B cell (primary cell): ENCODE data around the gene SPPL2A. TPM values are rescaled to one million over a fixed set of nuclear protein-coding genes. Genes with fewer than 3 reads are reported as not detected.
A peak's percentile ranks its signal among the peaks of the same experiment; 100 is the strongest.

Experiments
- ATAC-seq: fragments of 200-7000 bp; cut with Tn5 transposase; one replicate; pipeline ENCODE4 v1.10.0; 2021; ENCODE audit warnings: low read depth, mild to moderate bottlenecking, moderate number of reproducible peaks, moderate library complexity
- CTCF ChIA-PET: fragments of 350-600 bp; sonication (Branson Sonifier 250); formaldehyde crosslinking; loops from one replicate; lab custom pipeline; 2021; ENCODE audit warnings: antibody characterized with exemption, inconsistent platforms; lab: Charles Lee
- POLR2A ChIA-PET: fragments of 350-600 bp; sonication (Branson Sonifier 250); formaldehyde crosslinking; loops from one replicate; lab custom pipeline; 2021; ENCODE audit warnings: antibody characterized with exemption; lab: Charles Lee
- DNase-seq: peaks from one replicate; pipeline ENCODE4 v3.0.0; 2013
- H2AFZ ChIP-seq: 2 replicates; pipeline ENCODE4 v1.6.1; 2012; ENCODE audit warnings: mild to moderate bottlenecking, low read depth, low read length; ENCODE audit not compliant: insufficient read depth, poor library complexity, severe bottlenecking
- H3K27ac ChIP-seq, 2 donors: 1 replicate in 1 of 2; 2 replicates in 1 of 2; pipeline ENCODE4 v1.5.1; 2012 to 2013; ENCODE audit warnings: low read length in 2 of 2, mild to moderate bottlenecking in 2 of 2, moderate library complexity in 1 of 2
- H3K27me3 ChIP-seq, 4 experiments: fragments of 200-600 bp in 1 of 4; sonication (generic) in 1 of 4; replicated peaks in 1 of 4; 1 replicate in 2 of 4; 2 replicates in 2 of 4; pipeline versions ENCODE4 v1.6.1 to v1.7.0; 2013 to 2016; ENCODE audit warnings: low read length in 3 of 4, mild to moderate bottlenecking in 2 of 4, mixed read lengths in 1 of 4, moderate library complexity in 1 of 4; ENCODE audit not compliant: insufficient read depth in 4 of 4, control insufficient read depth in 3 of 4; ENCODE audit errors: control extremely low read depth in 1 of 4
- H3K36me3 ChIP-seq, 2 experiments: replicated peaks in 1 of 2; 1 replicate in 1 of 2; 2 replicates in 1 of 2; pipeline versions ENCODE4 v1.6.1 to v1.7.1; 2013; ENCODE audit warnings: low read length in 1 of 2; ENCODE audit not compliant: insufficient read depth in 2 of 2, control insufficient read depth in 1 of 2; ENCODE audit errors: control extremely low read depth in 1 of 2, extremely low read depth in 1 of 2
- H3K4me1 ChIP-seq, 2 donors: fragments of 200-600 bp in 1 of 2; sonication (generic) in 1 of 2; 1 replicate in 1 of 2; 2 replicates in 1 of 2; pipeline versions ENCODE4 v1.5.1 to v1.6.1; 2013 to 2017; ENCODE audit warnings: low read length in 2 of 2; ENCODE audit not compliant: control insufficient read depth in 2 of 2, insufficient read depth in 2 of 2
- H3K4me2 ChIP-seq: replicated peaks from 2 replicates; pipeline ENCODE3; 2012; ENCODE audit warnings: mild to moderate bottlenecking, low read depth, low read length; ENCODE audit not compliant: poor library complexity, severe bottlenecking
- H3K4me3 ChIP-seq, 5 experiments: fragments of 200-600 bp in 1 of 5; sonication (generic) in 1 of 5; 1 replicate in 3 of 5; 2 replicates in 2 of 5; pipeline versions ENCODE4 v1.5.1 to v1.7.0; 2011 to 2016; ENCODE audit warnings: low read length in 4 of 5, mild to moderate bottlenecking in 4 of 5, low read depth in 2 of 5, control low read depth in 1 of 5, moderate library complexity in 1 of 5; ENCODE audit not compliant: insufficient read depth in 1 of 5; ENCODE audit errors: control extremely low read depth in 1 of 5, extremely low read depth in 1 of 5
- H3K79me2 ChIP-seq: fragments of 200-600 bp; sonication (generic); one replicate; pipeline ENCODE4 v1.6.0; 2016; ENCODE audit warnings: low read length; ENCODE audit not compliant: control insufficient read depth, insufficient read depth
- H3K9ac ChIP-seq: fragments of 200-600 bp; sonication (generic); 2 replicates; pipeline ENCODE4 v1.6.1; 2017; ENCODE audit warnings: mild to moderate bottlenecking, low read length, moderate library complexity
- H3K9me3 ChIP-seq, 3 donors: one replicate each; pipeline versions ENCODE4 v1.6.1 to v1.7.1; 2013; ENCODE audit warnings: low read length in 2 of 3; ENCODE audit not compliant: control insufficient read depth in 2 of 3, insufficient read depth in 1 of 3; ENCODE audit errors: control extremely low read depth in 1 of 3
- H4K20me1 ChIP-seq: 2 replicates; pipeline ENCODE4 v1.6.0; 2012; ENCODE audit warnings: mild to moderate bottlenecking, low read length; ENCODE audit not compliant: insufficient read depth, control insufficient read depth, poor library complexity, severe bottlenecking
- H3K27ac Mint-ChIP-seq: one replicate; pipeline ENCODE4 v1.8.0; 2021; ENCODE audit warnings: mixed read lengths
- H3K27me3 Mint-ChIP-seq: one replicate; pipeline ENCODE4 v1.8.0; 2021; ENCODE audit warnings: mixed read lengths
- H3K4me1 Mint-ChIP-seq: one replicate; pipeline ENCODE4 v1.8.0; 2021; ENCODE audit warnings: mixed read lengths
- H3K4me3 Mint-ChIP-seq: one replicate; pipeline ENCODE4 v1.8.0; 2021; ENCODE audit warnings: mixed read lengths
- H3K9me3 Mint-ChIP-seq: one replicate; pipeline ENCODE4 v1.8.0; 2022; ENCODE audit warnings: mixed read lengths; ENCODE audit not compliant: insufficient read depth
- CTCF ChIP-seq: fragments of 200-600 bp; IDR thresholded peaks from one replicate; pipeline ENCODE4 v1.8.0; 2022; ENCODE audit warnings: antibody characterized with exemption, mild to moderate bottlenecking
- EZH2 ChIP-seq: IDR thresholded peaks from 2 replicates; pipeline ENCODE4 v1.6.1; 2012; ENCODE audit warnings: borderline replicate concordance, low read depth, mild to moderate bottlenecking, moderate library complexity, low read length; ENCODE audit not compliant: insufficient read depth, poor library complexity, severe bottlenecking
- WGBS: methylation state at CpG from one replicate; pipeline ENCODE4 v1.1.5; 2013; ENCODE audit warnings: missing lambda C conversion rate; ENCODE audit not compliant: insufficient coverage; 5-methylcytosine and 5-hydroxymethylcytosine counted together
- intact Hi-C: fragments of 100-400 bp; cut with micrococcal nuclease; formaldehyde crosslinking; loops from one replicate; pipeline ENCODE4 v1.10.0; 2022
- polyA plus RNA-seq: library from polyadenylated mRNA; depleted of rRNA; stranded (reverse); fragments of >200 nt; gene quantifications from 2 replicates; pipeline ENCODE4 v1.2.3, GENCODE V29; 2012
- total RNA-seq, 2 donors: library from RNA; stranded (reverse); fragments of 120-200 nt in 1 of 2; gene quantifications; 1 replicate in 1 of 2; 2 replicates in 1 of 2; pipeline versions ENCODE4 v1.2.3 to v1.2.4, GENCODE V29; 2013 to 2022

The SPPL2A gene
- total and polyA plus RNA-seq, 2 donors (not counting 1 experiment from before 2014, with no cell fraction given), result 34.6 to 78.3 TPM

GRCh38 chr15:50686469-50687301, 78.8 kb downstream of the SPPL2A start, which contains the start of gene TRPM7:
Gene TRPM7 (minus strand): TSS chr15:50686797. CDS start chr15:50686533, 264 bp downstream.
- peak within 1 kb of the TSS; percentile 89 for H3K4me2 ChIP-seq
- H3K27ac ChIP-seq, result peak within 1 kb of the TSS; percentile 98 to 100
- H3K4me1 ChIP-seq, result peaks cover 19 to 24% of the 10 kb centered on the region in 2 donors
- H2AFZ ChIP-seq, result peak within 1 kb of the TSS; percentile 97
- H3K79me2 ChIP-seq, result peaks cover 57% of the 10 kb centered on the region
- H3K36me3 ChIP-seq, result peaks cover 2 to 6% of the 10 kb centered on the region in 2 experiments
- intact Hi-C loops, result loop anchor here (1.0 to 10.0 kb wide), 7 partner anchors 11 to 1872 kb away; partner anchors contain the start of genes CEP152, GABPB1, SECISBP2L and SPPL2A
- H3K9me3 ChIP-seq, result no peaks in the 10 kb centered on the region
- WGBS, result under 1% methylated on average over 79 of the region's 80 CpGs
- Mint-ChIP-seq H3K9me3 (no peaks in the 10 kb centered on the region), H3K27me3 (no peaks in the 10 kb centered on the region), H3K4me1 (peaks cover 46% of the 10 kb centered on the region), H3K4me3 (peak within 1 kb of the TSS; percentile 100), H3K27ac (peak within 1 kb of the TSS; percentile 99)
- H3K9ac ChIP-seq, result peak within 1 kb of the TSS; percentile 100
- TF ChIP-seq EZH2 (no peak), CTCF (no peak)
- ChIA-PET POLR2A (interaction anchor here (0.6 to 1.3 kb wide), 2 partner anchors 189 to 211 kb away, joined by 3 to 5 read pairs; no protein-coding TSS in a partner anchor), CTCF (interaction anchor here (2.1 to 3.1 kb wide), 2 partner anchors 10 to 190 kb away, joined by 8 to 16 read pairs; no protein-coding TSS in a partner anchor)
- no peaks in the 10 kb centered on the region for H3K27me3 ChIP-seq
- peaks cover 26% of the 10 kb centered on the region for H4K20me1 ChIP-seq
- ATAC-seq (peak; percentile 81), DNase-seq (peak; percentile 97)
- H3K4me3 ChIP-seq, result peak within 1 kb of the TSS; percentile 74 to 100 (median 96)
